Body of pancreas (tissue), 4 donors: ENCODE data around the gene PDZD2. TPM values are rescaled to one million over a fixed set of nuclear protein-coding genes. Genes with fewer than 3 reads are reported as not detected.

Source experiments
- ATAC-seq: fragments of 150-250 bp; one replicate; pipeline ENCODE4 v1.9.1; 2016
- DNase-seq, 4 donors: peaks; one replicate each; pipeline ENCODE4 v3.0.0-alpha.2; 2019
- H3K27ac ChIP-seq, 4 donors: fragments of 200-600 bp; sonication (generic); 1 replicate in 3 of 4; 2 replicates in 1 of 4; pipeline versions ENCODE4 v1.5.1 to v1.6.1; 2016 to 2019; ENCODE audit warnings: mild to moderate bottlenecking in 1 of 4, mixed read lengths in 1 of 4, moderate library complexity in 1 of 4
- H3K27me3 ChIP-seq, 2 donors: fragments of 200-600 bp; sonication (generic); one replicate each; pipeline ENCODE4 v1.6.0; 2016; ENCODE audit warnings: mild to moderate bottlenecking in 1 of 2
- H3K36me3 ChIP-seq, 2 donors: fragments of 200-600 bp; sonication (generic); replicated peaks in 1 of 2; 2 replicates each; pipeline ENCODE4 v1.5.1; 2016; ENCODE audit warnings: low read depth in 2 of 2; ENCODE audit not compliant: insufficient read depth in 1 of 2
- H3K4me1 ChIP-seq: fragments of 200-600 bp; sonication (generic); one replicate; pipeline ENCODE4 v1.6.0; 2016
- H3K4me3 ChIP-seq, 2 donors: fragments of 200-600 bp; sonication (generic); 1 replicate in 1 of 2; 2 replicates in 1 of 2; pipeline ENCODE4 v1.5.1; 2016 to 2019
- H3K9me3 ChIP-seq, 3 donors: fragments of 200-600 bp; sonication (generic); 1 replicate in 2 of 3; 2 replicates in 1 of 3; pipeline ENCODE4 v1.5.1; 2016
- POLR2A ChIP-seq, 3 donors: fragments of 450-650 bp; IDR thresholded peaks; one replicate each; pipeline ENCODE4 v1.6.1; 2016; ENCODE audit warnings: antibody characterized with exemption in 3 of 3, mild to moderate bottlenecking in 2 of 3
- WGBS, 2 donors: methylation state at CpG; one replicate each; pipeline ENCODE4 v1.1.5; 2017; 5-methylcytosine and 5-hydroxymethylcytosine counted together
- intact Hi-C: fragments of 100-400 bp; cut with DNase I; formaldehyde crosslinking; loops from one replicate; pipeline ENCODE4 v1.15.1; 2023
- total RNA-seq, 2 donors: library from RNA; depleted of rRNA; stranded (reverse); fragments of >200 nt; gene quantifications; one replicate each; pipeline ENCODE4 v1.1.0, GENCODE V29; 2016
- TF ChIP-seq, protein P1 (sequence below), 7 experiments: fragments of 450-650 bp in 4 of 7; fragments of 200-600 bp in 3 of 7; sonication (generic) in 3 of 7; IDR thresholded peaks; one replicate each; pipeline ENCODE4 v1.5.1; 2016 to 2019; ENCODE audit warnings: antibody characterized with exemption in 7 of 7

PDZD2 gene
- total RNA-seq, 2 donors from 2014 or later: 3.9 to 12.9 TPM

GRCh38 chr5:32090755-32091128 lies 451.8 kb downstream of the PDZD2 start:
- Histone ChIP-seq H3K4me3 (no peak overlapping the region), H3K4me1 (no peaks in the 10 kb centered on the region), H3K27me3 (no peaks in the 10 kb centered on the region), H3K36me3 (no peaks in the 10 kb centered on the region), H3K9me3 (no peaks in the 10 kb centered on the region), H3K27ac (no peak overlapping the region)
- intact Hi-C loops: no loop called here
- ATAC-seq (no peak), DNase-seq (no peak)
- no peak for TF ChIP-seq POLR2A (IDR thresholded peaks at IDR 0.05)
- TF ChIP-seq, protein P1, sequence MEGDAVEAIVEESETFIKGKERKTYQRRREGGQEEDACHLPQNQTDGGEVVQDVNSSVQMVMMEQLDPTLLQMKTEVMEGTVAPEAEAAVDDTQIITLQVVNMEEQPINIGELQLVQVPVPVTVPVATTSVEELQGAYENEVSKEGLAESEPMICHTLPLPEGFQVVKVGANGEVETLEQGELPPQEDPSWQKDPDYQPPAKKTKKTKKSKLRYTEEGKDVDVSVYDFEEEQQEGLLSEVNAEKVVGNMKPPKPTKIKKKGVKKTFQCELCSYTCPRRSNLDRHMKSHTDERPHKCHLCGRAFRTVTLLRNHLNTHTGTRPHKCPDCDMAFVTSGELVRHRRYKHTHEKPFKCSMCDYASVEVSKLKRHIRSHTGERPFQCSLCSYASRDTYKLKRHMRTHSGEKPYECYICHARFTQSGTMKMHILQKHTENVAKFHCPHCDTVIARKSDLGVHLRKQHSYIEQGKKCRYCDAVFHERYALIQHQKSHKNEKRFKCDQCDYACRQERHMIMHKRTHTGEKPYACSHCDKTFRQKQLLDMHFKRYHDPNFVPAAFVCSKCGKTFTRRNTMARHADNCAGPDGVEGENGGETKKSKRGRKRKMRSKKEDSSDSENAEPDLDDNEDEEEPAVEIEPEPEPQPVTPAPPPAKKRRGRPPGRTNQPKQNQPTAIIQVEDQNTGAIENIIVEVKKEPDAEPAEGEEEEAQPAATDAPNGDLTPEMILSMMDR (IDR thresholded peaks at IDR 0.05): no peak
- WGBS, 2 donors: 85 to 96% methylated on average over 6 to 14 of the region's 17 CpGs

DNA sequence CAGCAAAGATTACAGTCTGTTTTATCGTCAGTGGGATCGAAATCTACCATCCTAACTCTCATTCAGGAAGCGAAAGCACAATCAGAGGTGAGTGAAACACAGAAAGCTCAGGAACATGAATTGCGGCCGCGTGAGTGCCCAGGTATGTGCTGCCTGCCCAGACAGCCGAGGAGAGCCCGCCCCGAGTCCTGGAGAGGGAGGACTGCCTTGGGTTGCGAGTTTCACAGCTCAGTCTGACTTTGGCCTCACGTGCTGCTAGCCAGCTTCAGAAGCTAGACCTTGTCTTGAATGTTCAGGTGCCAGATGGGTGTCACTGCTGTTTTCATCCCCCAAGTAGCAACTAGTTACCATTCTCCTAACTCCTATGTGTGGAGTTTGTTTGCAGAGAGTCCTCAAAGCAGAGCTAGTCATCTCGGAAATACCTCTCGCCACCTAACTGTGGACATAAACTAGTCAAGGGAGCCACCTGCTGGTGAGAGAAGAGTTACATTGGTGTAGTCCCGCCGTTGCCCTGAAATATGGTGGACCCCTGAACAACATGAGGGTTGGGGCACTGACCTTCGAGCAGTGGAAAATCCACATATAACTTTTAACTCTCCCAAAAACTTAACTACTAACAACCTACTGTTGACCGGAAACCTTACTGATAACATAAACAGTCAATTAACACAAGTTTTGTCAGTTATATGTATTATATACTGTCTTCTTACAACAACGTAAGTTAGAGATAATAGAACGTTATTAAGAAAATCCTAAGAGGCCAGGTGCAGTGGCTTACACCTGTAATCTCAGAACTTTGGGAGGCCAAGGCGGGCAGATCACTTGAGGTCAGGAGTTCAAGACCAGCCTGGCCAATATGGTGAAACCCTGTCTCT lies 454.2 kb downstream of the PDZD2 start:
- Histone ChIP-seq H3K27me3 (no peaks in the 10 kb centered on the region), H3K4me1 (no peaks in the 10 kb centered on the region), H3K27ac (no peak overlapping the region), H3K9me3 (no peaks in the 10 kb centered on the region), H3K36me3 (no peaks in the 10 kb centered on the region), H3K4me3 (no peak overlapping the region)
- intact Hi-C loops: no loop called here
- TF ChIP-seq, protein P1 (IDR thresholded peaks at IDR 0.05): peak in 6 of 7 experiments; percentile 42 to 80 (median 65)
- TF ChIP-seq POLR2A (IDR thresholded peaks at IDR 0.05): no peak
- WGBS, 2 donors: 47 to 54% methylated on average over 18 to 20 of the region's 20 CpGs
- ATAC-seq (peak; percentile 69), DNase-seq (peak; percentile 62 to 75 (median 70))

DNA sequence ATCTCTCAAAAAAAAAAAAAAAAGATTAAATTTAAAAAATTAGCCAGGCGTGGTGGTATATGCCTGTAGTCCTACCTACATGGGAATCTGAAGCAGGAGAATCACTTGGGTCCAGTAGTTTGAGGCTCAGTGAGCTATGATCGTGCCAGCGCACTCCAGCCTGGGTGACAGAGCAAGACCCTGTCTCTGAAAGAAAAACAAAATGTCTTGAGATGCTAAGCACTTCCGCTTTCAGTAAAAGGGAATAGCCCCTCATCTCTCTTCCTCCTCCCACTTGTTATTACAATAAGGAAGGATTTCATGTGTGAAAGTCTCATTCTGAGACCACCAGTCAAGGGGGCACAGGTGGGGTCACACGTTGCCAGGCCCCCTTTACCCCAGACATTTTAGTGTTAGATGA lies 455.8 kb downstream of the PDZD2 start:
- WGBS, 2 donors: 75 to 87% methylated on average over 5 of the region's 5 CpGs
- H3K27me3 ChIP-seq: no peaks in the 10 kb centered on the region
- no peak for DNase-seq
- H3K27ac ChIP-seq: no peak overlapping the region
- H3K36me3 ChIP-seq: peaks cover 3 to 4% of the 10 kb centered on the region in 2 donors
- no peak overlapping the region for H3K4me3 ChIP-seq
- H3K4me1 ChIP-seq: no peaks in the 10 kb centered on the region
- TF ChIP-seq, protein P1 (IDR thresholded peaks at IDR 0.05): no peak
- no peak for TF ChIP-seq POLR2A (IDR thresholded peaks at IDR 0.05)
- intact Hi-C loops: no loop called here
- H3K9me3 ChIP-seq: no peaks in the 10 kb centered on the region
- no peak for ATAC-seq

GRCh38 chr5:32095261-32095671 lies 456.3 kb downstream of the PDZD2 start:
- H3K4me3 ChIP-seq: no peak overlapping the region
- no peak overlapping the region for H3K27ac ChIP-seq
- H3K9me3 ChIP-seq: no peaks in the 10 kb centered on the region
- ATAC-seq: no peak
- no peaks in the 10 kb centered on the region for H3K27me3 ChIP-seq
- H3K4me1 ChIP-seq: no peaks in the 10 kb centered on the region
- TF ChIP-seq, protein P1 (IDR thresholded peaks at IDR 0.05): no peak
- TF ChIP-seq POLR2A (IDR thresholded peaks at IDR 0.05): no peak
- 63 to 64% methylated on average over 7 of the region's 7 CpGs for WGBS, 2 donors
- intact Hi-C loops: no loop called here
- no peak for DNase-seq
- peaks cover 6 to 7% of the 10 kb centered on the region in 2 donors for H3K36me3 ChIP-seq
